Tibial nerve (tissue), 4 donors: Measurements from ENCODE around the gene BEST2. TPM values are rescaled to one million over a fixed set of nuclear protein-coding genes. Genes with fewer than 3 reads are reported as not detected.
A peak's percentile ranks its signal among the peaks of the same experiment; 100 is the strongest.

Experiments used
- DNase-seq, 2 donors: peaks; one replicate each; pipeline ENCODE4 v3.0.0-alpha.2; 2019; ENCODE audit warnings: low spot score in 2 of 2
- H3K27ac ChIP-seq, 4 donors: fragments of 200-600 bp; sonication (generic) in 3 of 4; one replicate each; pipeline ENCODE4 v1.5.1; 2017 to 2019; ENCODE audit warnings: mild to moderate bottlenecking in 1 of 4
- H3K27me3 ChIP-seq, 2 donors: fragments of 200-600 bp; sonication (generic) in 1 of 2; one replicate each; pipeline versions ENCODE4 v1.5.1 to v1.6.0; 2017 to 2019
- H3K36me3 ChIP-seq, 3 donors: fragments of 200-600 bp; sonication (generic); one replicate each; pipeline ENCODE4 v1.5.1; 2018 to 2019
- H3K4me1 ChIP-seq, 4 donors: fragments of 200-600 bp; sonication (generic) in 3 of 4; one replicate each; pipeline ENCODE4 v1.5.1; 2017 to 2019
- H3K4me3 ChIP-seq, 4 donors: fragments of 200-600 bp; sonication (generic) in 3 of 4; one replicate each; pipeline ENCODE4 v1.5.1; 2017 to 2019; ENCODE audit warnings: mild to moderate bottlenecking in 1 of 4, moderate library complexity in 1 of 4
- H3K9me3 ChIP-seq, 4 donors: fragments of 200-600 bp; sonication (generic) in 3 of 4; one replicate each; pipeline ENCODE4 v1.5.1; 2017 to 2019
- EP300 ChIP-seq, 2 donors: sonication (generic); formaldehyde crosslinking; IDR thresholded peaks; one replicate each; pipeline ENCODE4 v1.6.1; 2017; ENCODE audit warnings: antibody characterized with exemption in 2 of 2, mild to moderate bottlenecking in 1 of 2
- POLR2A ChIP-seq, 2 donors: fragments of 450-650 bp; IDR thresholded peaks; one replicate each; pipeline ENCODE4 v1.6.1; 2017; ENCODE audit warnings: antibody characterized with exemption in 2 of 2, mild to moderate bottlenecking in 2 of 2, moderate library complexity in 2 of 2
- WGBS, 2 donors: methylation state at CpG; one replicate each; pipeline ENCODE4 v1.1.5; 2018; 5-methylcytosine and 5-hydroxymethylcytosine counted together
- small RNA-seq: library from RNA; depleted of rRNA; stranded (forward); fragments of <200 nt; gene quantifications from one replicate; pipeline ENCODE3, GENCODE V24; 2016
- total RNA-seq, 4 donors: library from RNA; depleted of rRNA; stranded (reverse); fragments of >200 nt; gene quantifications; one replicate each; pipeline ENCODE4 v1.1.0, GENCODE V29; 2016
- TF ChIP-seq, protein P1 (sequence below), 5 experiments: fragments of 200-600 bp in 3 of 5; fragments of 450-650 bp in 2 of 5; sonication (generic) in 3 of 5; IDR thresholded peaks; one replicate each; pipeline ENCODE4 v1.5.1; 2016 to 2019; ENCODE audit warnings: antibody characterized with exemption in 5 of 5, mild to moderate bottlenecking in 3 of 5, moderate library complexity in 2 of 5

BEST2 gene
- total RNA-seq, 4 donors from 2014 or later = 0.21 TPM; not detected in 3

DNA sequence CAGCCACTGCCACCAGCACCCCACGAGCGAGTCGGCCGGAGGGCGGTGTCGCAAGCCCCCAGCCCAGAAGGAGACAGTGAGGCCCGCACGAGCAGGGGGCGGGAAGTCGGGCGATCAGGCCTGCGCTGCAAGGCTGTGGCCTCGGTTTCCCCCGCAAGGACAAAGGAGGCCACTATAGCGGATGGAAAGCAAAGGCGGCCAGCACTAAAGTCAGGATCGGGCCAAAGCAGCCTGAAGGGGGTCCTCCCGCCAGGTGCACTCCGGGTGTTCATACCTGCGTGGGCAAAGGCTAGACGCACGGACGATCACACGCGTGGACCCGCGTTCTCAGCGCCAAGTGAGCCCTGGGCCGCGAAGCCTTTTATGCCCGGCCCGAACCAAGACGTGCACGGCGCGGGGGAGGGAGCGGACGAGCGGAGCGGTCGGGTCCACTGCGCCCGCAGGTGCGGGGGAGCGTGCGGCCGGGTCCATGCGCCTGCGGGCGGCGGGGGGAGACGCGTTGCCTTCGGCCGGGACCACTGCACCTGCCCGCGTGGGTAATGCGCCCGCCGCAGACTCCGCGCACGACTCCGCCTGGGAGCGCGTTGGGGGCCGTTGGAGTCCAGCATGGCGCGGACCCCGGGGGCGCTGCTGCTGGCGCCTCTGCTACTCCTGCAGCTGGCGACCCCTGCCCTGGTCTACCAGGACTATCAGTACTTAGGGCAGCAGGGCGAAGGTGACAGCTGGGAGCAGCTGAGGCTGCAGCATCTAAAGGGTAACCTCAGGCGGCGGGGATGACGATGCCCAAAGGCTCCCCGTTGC, 50.1 kb downstream of the BEST2 start, which contains the start of the genes PRDX2 and THSD8:
TSS of gene PRDX2 (minus strand) at position 335 of the 801 bp plus-strand sequence. CDS start 539 bp downstream, outside the sequence.
TSS of gene THSD8 (plus strand) at position 604 of the 801 bp plus-strand sequence. CDS start at position 607, 3 bp downstream.
- TF ChIP-seq, protein P1, sequence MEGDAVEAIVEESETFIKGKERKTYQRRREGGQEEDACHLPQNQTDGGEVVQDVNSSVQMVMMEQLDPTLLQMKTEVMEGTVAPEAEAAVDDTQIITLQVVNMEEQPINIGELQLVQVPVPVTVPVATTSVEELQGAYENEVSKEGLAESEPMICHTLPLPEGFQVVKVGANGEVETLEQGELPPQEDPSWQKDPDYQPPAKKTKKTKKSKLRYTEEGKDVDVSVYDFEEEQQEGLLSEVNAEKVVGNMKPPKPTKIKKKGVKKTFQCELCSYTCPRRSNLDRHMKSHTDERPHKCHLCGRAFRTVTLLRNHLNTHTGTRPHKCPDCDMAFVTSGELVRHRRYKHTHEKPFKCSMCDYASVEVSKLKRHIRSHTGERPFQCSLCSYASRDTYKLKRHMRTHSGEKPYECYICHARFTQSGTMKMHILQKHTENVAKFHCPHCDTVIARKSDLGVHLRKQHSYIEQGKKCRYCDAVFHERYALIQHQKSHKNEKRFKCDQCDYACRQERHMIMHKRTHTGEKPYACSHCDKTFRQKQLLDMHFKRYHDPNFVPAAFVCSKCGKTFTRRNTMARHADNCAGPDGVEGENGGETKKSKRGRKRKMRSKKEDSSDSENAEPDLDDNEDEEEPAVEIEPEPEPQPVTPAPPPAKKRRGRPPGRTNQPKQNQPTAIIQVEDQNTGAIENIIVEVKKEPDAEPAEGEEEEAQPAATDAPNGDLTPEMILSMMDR (IDR thresholded peaks at IDR 0.05) = peak in 1 of 5 experiments; percentile 8
- TF ChIP-seq EP300 (IDR thresholded peaks at IDR 0.05) = peak in 1 of 2 donors; percentile 89
- TF ChIP-seq POLR2A (IDR thresholded peaks at IDR 0.05) = peak; percentile 53 to 79
- Histone ChIP-seq H3K9me3 (no peaks in the 10 kb centered on the region), H3K27ac (peak within 1 kb of the TSS; percentile 67 to 88 (median 80)), H3K36me3 (peaks cover 0 to 31% (median 0%) of the 10 kb centered on the region in 3 donors), H3K27me3 (no peaks in the 10 kb centered on the region), H3K4me1 (peaks cover 0 to 32% (median 10%) of the 10 kb centered on the region in 4 donors), H3K4me3 (peak within 1 kb of the TSS; percentile 64 to 82 (median 78))
- 0 to 1% methylated on average over 15 to 43 of the region's 78 CpGs for WGBS, 2 donors
- peak in 1 of 2 donors; percentile 47 for DNase-seq

DNA sequence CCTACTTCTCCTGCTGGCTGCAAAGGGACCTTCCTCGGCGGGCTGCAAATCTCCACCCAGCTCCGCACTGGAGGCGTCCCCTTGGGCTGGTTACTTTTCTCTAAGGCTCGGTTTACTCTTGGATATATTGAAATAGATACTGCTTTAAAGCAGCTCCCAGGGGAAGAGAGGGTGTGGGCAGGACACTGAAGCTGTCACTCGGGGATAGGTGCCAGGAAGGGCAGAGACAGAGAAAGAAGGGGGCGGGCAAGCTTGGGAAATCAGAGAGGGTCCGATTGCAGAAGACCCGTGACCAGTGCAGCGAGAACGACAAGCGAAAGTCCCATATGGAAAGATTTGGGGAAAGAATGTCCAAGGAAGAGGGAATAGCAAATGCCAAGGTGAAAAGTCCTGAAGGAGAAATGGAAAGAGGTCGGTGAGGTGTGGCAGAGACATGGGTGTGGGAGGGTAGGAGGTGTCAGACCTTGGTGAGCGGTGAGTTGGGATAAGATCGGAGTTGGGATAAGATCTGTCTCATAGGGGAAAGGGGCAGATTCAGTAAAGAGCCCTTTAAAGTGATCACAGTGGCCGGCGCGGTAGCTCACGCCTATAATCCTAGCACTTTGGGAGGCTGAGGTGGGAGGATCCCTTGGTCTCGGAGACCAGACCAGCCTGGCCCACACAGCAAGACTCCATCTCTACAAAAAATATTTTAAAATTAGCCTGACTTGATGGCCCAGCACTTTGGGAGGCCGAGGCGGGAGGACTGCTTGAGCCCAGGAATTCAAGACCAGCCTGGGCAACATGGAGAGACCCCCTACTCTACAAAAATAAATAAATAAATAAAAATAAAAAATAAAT, 50.9 kb downstream of the BEST2 start:
- Histone ChIP-seq H3K4me3 (peak overlapping the region; percentile 64 to 82 (median 78)), H3K9me3 (no peaks in the 10 kb centered on the region), H3K4me1 (peaks cover 0 to 38% (median 16%) of the 10 kb centered on the region in 4 donors), H3K36me3 (peaks cover 0 to 27% (median 0%) of the 10 kb centered on the region in 3 donors), H3K27me3 (no peaks in the 10 kb centered on the region), H3K27ac (peak overlapping the region in 2 of 4 donors; percentile 81 to 88)
- DNase-seq = no peak
- TF ChIP-seq, protein P1 (IDR thresholded peaks at IDR 0.05) = no peak
- no peak for TF ChIP-seq POLR2A (IDR thresholded peaks at IDR 0.05)
- no peak for TF ChIP-seq EP300 (IDR thresholded peaks at IDR 0.05)
- WGBS, 2 donors = 44% methylated on average over 22 of the region's 22 CpGs

DNA sequence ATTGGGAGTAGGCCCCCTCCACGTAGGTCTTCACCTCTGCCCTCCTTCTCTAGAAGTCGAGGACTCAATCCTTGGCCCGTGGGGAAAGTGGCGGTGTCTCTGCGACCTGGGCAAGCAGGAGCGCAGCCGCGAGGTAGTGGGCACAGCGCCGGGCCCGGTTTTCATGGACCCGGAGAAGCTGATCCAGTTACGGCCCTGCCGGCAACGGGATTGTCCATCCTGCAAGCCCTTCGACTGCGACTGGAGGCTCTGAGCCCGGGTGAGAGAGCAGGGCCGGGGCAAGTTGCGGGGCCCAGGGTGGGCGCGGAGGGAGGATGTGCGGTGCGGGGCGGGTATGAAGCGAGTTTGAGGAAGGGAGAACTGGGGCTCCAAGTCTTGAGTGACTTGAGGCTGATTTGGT, 52.5 kb downstream of the BEST2 start:
- WGBS, 2 donors = 92 to 94% methylated on average over 26 of the region's 26 CpGs
- TF ChIP-seq POLR2A (IDR thresholded peaks at IDR 0.05) (no peak), EP300 (IDR thresholded peaks at IDR 0.05) (no peak)
- TF ChIP-seq, protein P1 (IDR thresholded peaks at IDR 0.05) = no peak
- no peaks in the 10 kb centered on the region for H3K27me3 ChIP-seq
- no peak for DNase-seq
- peaks cover 0 to 39% (median 16%) of the 10 kb centered on the region in 4 donors for H3K4me1 ChIP-seq
- H3K9me3 ChIP-seq = no peaks in the 10 kb centered on the region
- no peak overlapping the region for H3K27ac ChIP-seq
- no peak overlapping the region for H3K4me3 ChIP-seq
- peaks cover 0 to 26% (median 0%) of the 10 kb centered on the region in 3 donors for H3K36me3 ChIP-seq

DNA sequence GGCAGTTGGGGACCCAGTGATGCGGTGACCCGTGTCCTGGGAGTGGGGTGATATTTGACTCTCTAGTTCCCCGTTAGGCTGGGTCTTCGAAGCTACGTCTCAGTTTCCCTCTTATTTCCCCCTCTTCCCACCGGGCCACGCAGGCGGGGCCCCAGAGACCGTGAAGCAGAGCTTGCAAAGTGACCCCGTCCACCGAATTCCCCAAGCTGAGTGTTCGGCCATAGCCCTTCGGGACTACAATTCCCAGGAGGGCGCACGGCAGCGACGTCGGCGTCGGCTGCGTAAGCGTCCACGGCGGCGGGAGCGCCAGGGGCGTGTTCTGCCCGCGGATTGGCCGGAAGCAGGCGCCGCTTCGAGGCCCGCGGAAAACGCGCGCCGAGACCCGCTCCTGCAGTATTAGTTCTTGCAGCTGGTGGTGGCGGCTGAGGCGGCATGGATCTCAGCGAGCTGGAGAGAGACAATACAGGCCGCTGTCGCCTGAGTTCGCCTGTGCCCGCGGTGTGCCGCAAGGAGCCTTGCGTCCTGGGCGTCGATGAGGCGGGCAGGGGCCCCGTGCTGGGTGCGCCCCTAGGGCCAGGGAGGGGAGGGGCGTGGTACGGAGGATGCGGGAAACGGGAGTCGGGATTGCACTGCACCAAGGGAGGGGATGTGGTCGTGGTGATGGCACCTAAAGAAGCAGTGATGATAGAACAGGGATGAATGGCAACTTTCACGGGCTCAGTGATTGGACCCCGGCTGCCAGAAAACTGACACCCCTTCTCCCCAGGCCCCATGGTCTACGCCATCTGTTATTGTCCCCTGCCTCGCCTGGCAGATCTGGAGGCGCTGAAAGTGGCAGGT, 54.9 kb downstream of the BEST2 start, which contains the start of gene RNASEH2A:
TSS of gene RNASEH2A (plus strand) at position 343 of the 840 bp plus-strand sequence. CDS start at position 433, 90 bp downstream.
- Histone ChIP-seq H3K9me3 (no peaks in the 10 kb centered on the region), H3K4me1 (peaks cover 0 to 26% (median 11%) of the 10 kb centered on the region in 4 donors), H3K36me3 (peaks cover 0 to 36% (median 0%) of the 10 kb centered on the region in 3 donors), H3K27ac (peak within 1 kb of the TSS; percentile 37 to 78 (median 68)), H3K27me3 (no peaks in the 10 kb centered on the region), H3K4me3 (peak within 1 kb of the TSS; percentile 33 to 76 (median 68))
- 4 to 5% methylated on average over 41 to 51 of the region's 66 CpGs for WGBS, 2 donors
- peak; percentile 73 to 78 for DNase-seq
- TF ChIP-seq EP300 (IDR thresholded peaks at IDR 0.05) = peak; percentile 60 to 73
- TF ChIP-seq, protein P1 (IDR thresholded peaks at IDR 0.05) = peak in 1 of 5 experiments; percentile 19
- peak in 1 of 2 donors; percentile 23 for TF ChIP-seq POLR2A (IDR thresholded peaks at IDR 0.05)

Small RNA genes within 50 kb of the gene (small RNA-seq; reads per million reads assigned to genes)
- not detected for gene MIR5684
- 280 reads per million, percentile 97 among the genes with 10 or more reads in this experiment for gene SNORD41

Other genes starting within 250 kb of the BEST2 start
- 10 to 100 TPM; 12.0 to 20.6 (median 14.7) TPM for gene ZNF564, start 200.3 kb upstream of the BEST2 start, total RNA-seq
- gene ZNF490, start 141.0 kb upstream of the BEST2 start, total RNA-seq = 1 to 10 TPM; 3.1 to 6.7 (median 4.8) TPM
- gene ZNF791, start 140.9 kb upstream of the BEST2 start, total RNA-seq = 10 to 100 TPM; 36.1 to 38.7 (median 37.6) TPM
- gene MAN2B1, start 85.0 kb upstream of the BEST2 start, total RNA-seq = 10 to 100 TPM; 48.5 to 89.4 (median 58.5) TPM
- gene WDR83, start 85.0 kb upstream of the BEST2 start, total RNA-seq = 10 to 100 TPM in 3 of 4 donors, 1 to 10 TPM in 1; 7.9 to 19.8 (median 16.8) TPM
- 100 to 1,000 TPM; 117 to 180 (median 160) TPM for gene DHPS, start 69.9 kb upstream of the BEST2 start, total RNA-seq
- not detected for gene GNG14, start 63.8 kb upstream of the BEST2 start, total RNA-seq
- 1 to 10 TPM; 1.2 to 7.5 (median 5.7) TPM for gene FBXW9, start 55.2 kb upstream of the BEST2 start, total RNA-seq
- 100 to 1,000 TPM in 1 of 4 donors, 10 to 100 TPM in 3; 56.1 to 120 (median 77.6) TPM for gene TNPO2, start 27.9 kb upstream of the BEST2 start, total RNA-seq
- gene TRIR, start 17.1 kb upstream of the BEST2 start, total RNA-seq = 100 to 1,000 TPM; 328 to 649 (median 501) TPM
- 10 to 100 TPM; 22.6 to 40.4 (median 36.3) TPM for gene GET3, start 14.3 kb upstream of the BEST2 start, total RNA-seq
- 100 to 1,000 TPM in 1 of 4 donors, 10 to 100 TPM in 3; 27.3 to 109 (median 50.2) TPM for gene HOOK2, start 23.8 kb downstream of the BEST2 start, total RNA-seq
- 100 to 1,000 TPM; 421 to 676 (median 613) TPM for gene JUNB, start 39.7 kb downstream of the BEST2 start, total RNA-seq
- 100 to 1,000 TPM; 129 to 182 (median 163) TPM for gene PRDX2, start 50.0 kb downstream of the BEST2 start, total RNA-seq
- 1 to 10 TPM in 1 of 4 donors, not detected in 3; 4.8 TPM for gene THSD8, start 50.3 kb downstream of the BEST2 start, total RNA-seq
- 1 to 10 TPM; 5.4 to 8.6 (median 6.7) TPM for gene RNASEH2A, start 54.8 kb downstream of the BEST2 start, total RNA-seq
- not detected for gene RTBDN, start 82.8 kb downstream of the BEST2 start, total RNA-seq
- gene MAST1, start 86.7 kb downstream of the BEST2 start, total RNA-seq = not detected
- gene DNASE2, start 129.7 kb downstream of the BEST2 start, total RNA-seq = 10 to 100 TPM; 38.1 to 59.0 (median 44.2) TPM
- not detected for gene KLF1, start 135.4 kb downstream of the BEST2 start, total RNA-seq
- 10 to 100 TPM; 50.4 to 68.0 (median 64.6) TPM for gene GCDH, start 139.4 kb downstream of the BEST2 start, total RNA-seq
- gene SYCE2, start 167.5 kb downstream of the BEST2 start, total RNA-seq = not detected
- gene FARSA, start 181.9 kb downstream of the BEST2 start, total RNA-seq = 10 to 100 TPM; 22.7 to 44.7 (median 32.2) TPM
- 100 to 1,000 TPM; 173 to 398 (median 313) TPM for gene CALR, start 186.8 kb downstream of the BEST2 start, total RNA-seq
- gene RAD23A, start 194.1 kb downstream of the BEST2 start, total RNA-seq = 100 to 1,000 TPM in 3 of 4 donors, 10 to 100 TPM in 1; 89.2 to 111 (median 108) TPM
- gene GADD45GIP1, start 205.4 kb downstream of the BEST2 start, total RNA-seq = 10 to 100 TPM; 41.4 to 68.8 (median 53.5) TPM
- gene DAND5, start 217.8 kb downstream of the BEST2 start, total RNA-seq = not detected
- 10 to 100 TPM; 39.8 to 55.8 (median 48.2) TPM for gene NFIX, start 243.7 kb downstream of the BEST2 start, total RNA-seq